HG03045 (cell line): ENCODE measurements around the gene OR9Q1.
"Not testable (repeated sequence)": the region's sequence is repeated elsewhere in the genome, so short reads cannot be mapped to it uniquely, and the experiment has no call there.

Experiments
- ATAC-seq: cut with Tn5 transposase; IDR thresholded peaks from one replicate; pipeline ENCODE4 v1.9.1; 2021; ENCODE audit warnings: mild to moderate bottlenecking, moderate library complexity; ENCODE audit not compliant: unreplicated experiment

OR9Q1 gene

GRCh38 chr11:58133309-58134076 is 109.8 kb downstream of the OR9Q1 start:
- ATAC-seq: no peak

- ATAC-seq: no peak
Observed at GRCh38 chr11:58134151-58134550, 110.5 kb downstream of the OR9Q1 start.

- ATAC-seq: no peak
Observed at GRCh38 chr11:58135171-58135570, 111.5 kb downstream of the OR9Q1 start.

GRCh38 chr11:58142761-58143160 is 119.1 kb downstream of the OR9Q1 start:
- ATAC-seq: no peak

GRCh38 chr11:58152781-58153180 is 129.1 kb downstream of the OR9Q1 start:
- no peak for ATAC-seq

GRCh38 chr11:58164389-58164788 is 140.7 kb downstream of the OR9Q1 start:
- no peak for ATAC-seq

GRCh38 chr11:58164990-58165389 is 141.3 kb downstream of the OR9Q1 start:
- ATAC-seq: no peak

GRCh38 chr11:58165504-58166106 is 141.9 kb downstream of the OR9Q1 start:
- ATAC-seq: no peak

- no peak for ATAC-seq
Observed at GRCh38 chr11:58177409-58178054, 153.9 kb downstream of the OR9Q1 start.

GRCh38 chr11:58178444-58178843 is 154.8 kb downstream of the OR9Q1 start:
- ATAC-seq: no peak

- ATAC-seq: no peak
Observed at GRCh38 chr11:58179648-58180047, 156.0 kb downstream of the OR9Q1 start.

- no peak for ATAC-seq
Observed at GRCh38 chr11:58186938-58187337, 163.3 kb downstream of the OR9Q1 start.

- ATAC-seq: no peak
Observed at GRCh38 chr11:58188770-58189169, 165.1 kb downstream of the OR9Q1 start, which contains the start of gene OR9Q2. OR9Q2 (plus strand) TSS chr11:58189070; CDS start chr11:58190491, 1,421 bp downstream.

GRCh38 chr11:58192229-58192628 is 168.5 kb downstream of the OR9Q1 start:
- ATAC-seq: no peak

- no peak for ATAC-seq
Observed at GRCh38 chr11:58193391-58193790, 169.7 kb downstream of the OR9Q1 start.

GRCh38 chr11:58195939-58196338 is 172.3 kb downstream of the OR9Q1 start:
- ATAC-seq: no peak

- ATAC-seq: no peak
Observed at GRCh38 chr11:58199271-58199670, 175.6 kb downstream of the OR9Q1 start.

GRCh38 chr11:58204042-58204441 is 180.4 kb downstream of the OR9Q1 start, which contains the start of gene OR1S2:
OR1S2 (minus strand) TSS chr11:58204142; CDS start chr11:58204142, 0 bp downstream.
- no peak for ATAC-seq

GRCh38 chr11:58212420-58212819 is 188.7 kb downstream of the OR9Q1 start, which contains the start of gene OR1S1:
OR1S1 (plus strand) TSS chr11:58212720.
- not testable (repeated sequence) for ATAC-seq

- ATAC-seq: no peak
Observed at GRCh38 chr11:58216476-58216875, 192.8 kb downstream of the OR9Q1 start.

GRCh38 chr11:58222721-58223120 is 199.0 kb downstream of the OR9Q1 start:
- no peak for ATAC-seq
